Stromal cell of bone marrow (primary cell): ENCODE results near the gene NDC80.
"Not testable (repeated sequence)": the region's sequence is repeated elsewhere in the genome, so short reads cannot be mapped to it uniquely, and the experiment has no call there.

Experiments
- DNase-seq: peaks from one replicate; pipeline ENCODE4 v3.0.0-alpha.2; 2012; ENCODE audit warnings: low read depth

NDC80 gene

GRCh38 chr18:2571200-2572170 is at the start of gene NDC80, which contains the start of gene METTL4:
Gene NDC80, plus strand, starts transcription at chr18:2571557. Its CDS starts 1,429 bp downstream, at chr18:2572986.
Gene METTL4, minus strand, starts transcription at chr18:2571505. Its CDS starts 4,289 bp downstream, at chr18:2567216.
- DNase-seq: peak; percentile 74

GRCh38 chr18:2522112-2522511 is 49.2 kb upstream of the NDC80 start:
- no peak for DNase-seq

GRCh38 chr18:2524794-2525198 is 46.6 kb upstream of the NDC80 start:
- not testable (repeated sequence) for DNase-seq

GRCh38 chr18:2526329-2526728 is 45.0 kb upstream of the NDC80 start:
- no peak for DNase-seq

- DNase-seq: no peak
Observed at GRCh38 chr18:2529154-2529553, 42.2 kb upstream of the NDC80 start.

- DNase-seq: no peak
Observed at GRCh38 chr18:2531751-2532150, 39.6 kb upstream of the NDC80 start.

GRCh38 chr18:2532797-2533196 is 38.6 kb upstream of the NDC80 start:
- DNase-seq: no peak

- no peak for DNase-seq
Observed at GRCh38 chr18:2534906-2535305, 36.5 kb upstream of the NDC80 start.

- no peak for DNase-seq
Observed at GRCh38 chr18:2535419-2535910, 35.9 kb upstream of the NDC80 start.

GRCh38 chr18:2536063-2536462 is 35.3 kb upstream of the NDC80 start:
- no peak for DNase-seq

GRCh38 chr18:2536493-2536892 is 34.9 kb upstream of the NDC80 start:
- DNase-seq: peak; percentile 31

- DNase-seq: no peak
Observed at GRCh38 chr18:2537296-2537695, 34.1 kb upstream of the NDC80 start.

GRCh38 chr18:2538236-2538635 is 33.1 kb upstream of the NDC80 start:
- no peak for DNase-seq

GRCh38 chr18:2538844-2539243 is 32.5 kb upstream of the NDC80 start:
- DNase-seq: peak; percentile 24

- no peak for DNase-seq
Observed at GRCh38 chr18:2540575-2540974, 30.8 kb upstream of the NDC80 start.

- peak; percentile 30 for DNase-seq
Observed at GRCh38 chr18:2541925-2542563, 29.3 kb upstream of the NDC80 start.

GRCh38 chr18:2545155-2545554 is 26.2 kb upstream of the NDC80 start:
- no peak for DNase-seq

- DNase-seq: peak; percentile 30
Observed at GRCh38 chr18:2547477-2548087, 23.8 kb upstream of the NDC80 start.

GRCh38 chr18:2549462-2549861 is 21.9 kb upstream of the NDC80 start:
- DNase-seq: no peak

- DNase-seq: no peak
Observed at GRCh38 chr18:2551425-2551824, 19.9 kb upstream of the NDC80 start.

GRCh38 chr18:2554696-2555095 is 16.7 kb upstream of the NDC80 start:
- no peak for DNase-seq

- no peak for DNase-seq
Observed at GRCh38 chr18:2555895-2556294, 15.5 kb upstream of the NDC80 start.
